CD4-positive, CD25-positive, alpha-beta regulatory T cell (primary cell): ENCODE results near the gene HINT2. TPM values are rescaled to one million over a fixed set of nuclear protein-coding genes. Genes with fewer than 3 reads are reported as not detected.

Experiments used
- ATAC-seq, 2 donors: fragments of 150-1000 bp; cut with Tn5 transposase; one replicate each; pipeline ENCODE4 v1.10.0; 2021; ENCODE audit warnings: low read depth in 2 of 2, moderate number of reproducible peaks in 2 of 2, moderate library complexity in 1 of 2
- DNase-seq, 3 donors: peaks; one replicate each; pipeline versions ENCODE4 v3.0.0 to v3.0.0-alpha.2; 2012 to 2022; ENCODE audit warnings: mixed read lengths in 1 of 3
- H3K27ac ChIP-seq: one replicate; pipeline ENCODE4 v1.7.0; 2013; ENCODE audit warnings: mild to moderate bottlenecking, low read length; ENCODE audit not compliant: insufficient read depth, poor library complexity, severe bottlenecking
- H3K27me3 ChIP-seq: one replicate; pipeline ENCODE4 v1.7.0; 2013; ENCODE audit warnings: low read length; ENCODE audit not compliant: control insufficient read depth, insufficient read depth
- H3K36me3 ChIP-seq: one replicate; pipeline ENCODE4 v1.7.0; 2013; ENCODE audit warnings: mild to moderate bottlenecking, low read length, moderate library complexity; ENCODE audit not compliant: control insufficient read depth, insufficient read depth
- H3K4me1 ChIP-seq: 2 replicates; pipeline ENCODE4 v1.7.0; 2013; ENCODE audit warnings: mild to moderate bottlenecking, low read length; ENCODE audit not compliant: insufficient read depth, control insufficient read depth, poor library complexity, severe bottlenecking
- H3K4me3 ChIP-seq: one replicate; pipeline ENCODE4 v1.7.0; 2013; ENCODE audit warnings: low read depth, mild to moderate bottlenecking, low read length, moderate library complexity
- H3K9me3 ChIP-seq, 2 experiments: 1 replicate in 1 of 2; 2 replicates in 1 of 2; pipeline ENCODE4 v1.7.0; 2013; ENCODE audit warnings: low read length in 2 of 2, mild to moderate bottlenecking in 1 of 2, moderate library complexity in 1 of 2; ENCODE audit not compliant: control insufficient read depth in 2 of 2
- H3K27ac Mint-ChIP-seq, 3 donors: one replicate each; pipeline ENCODE4 v1.8.0; 2020 to 2022; ENCODE audit warnings: mild to moderate bottlenecking in 3 of 3, mixed read lengths in 3 of 3, moderate library complexity in 2 of 3
- H3K27me3 Mint-ChIP-seq: one replicate; pipeline ENCODE4 v1.8.0; 2022; ENCODE audit warnings: mild to moderate bottlenecking, mixed read lengths
- H3K36me3 Mint-ChIP-seq: one replicate; pipeline ENCODE4 v1.8.0; 2020; ENCODE audit warnings: mixed read lengths
- H3K4me1 Mint-ChIP-seq, 4 donors: one replicate each; pipeline ENCODE4 v1.8.0; 2020 to 2022; ENCODE audit warnings: mixed read lengths in 4 of 4, mild to moderate bottlenecking in 1 of 4
- H3K4me3 Mint-ChIP-seq, 4 donors: one replicate each; pipeline ENCODE4 v1.8.0; 2020 to 2022; ENCODE audit warnings: mild to moderate bottlenecking in 4 of 4, mixed read lengths in 4 of 4, moderate library complexity in 3 of 4
- H3K9me3 Mint-ChIP-seq, 7 donors: one replicate each; pipeline ENCODE4 v1.8.0; 2020 to 2022; ENCODE audit warnings: mixed read lengths in 7 of 7, mild to moderate bottlenecking in 3 of 7, moderate library complexity in 2 of 7
- polyA plus RNA-seq, 4 donors: library from polyadenylated mRNA; unstranded; fragments of 300-500 nt; fragmentation: Illumina TruSeq; gene quantifications; one replicate each; pipeline ENCODE4 v1.2.3, GENCODE V29; 2021
- total RNA-seq: library from RNA; stranded (reverse); gene quantifications from one replicate; pipeline ENCODE4 v1.2.3, GENCODE V29; 2022

The HINT2 gene
- total and polyA plus RNA-seq, 5 donors from 2014 or later, result 21.7 to 105 (median 77.4) TPM

GRCh38 chr9:35816708-35817107 lies 1.9 kb upstream of the HINT2 start:
- ATAC-seq, result no peak
- Mint-ChIP-seq H3K27ac (no peak overlapping the region), H3K4me3 (peak overlapping the region in 3 of 4 donors; percentile 93 to 97 (median 96)), H3K27me3 (peaks cover 11% of the 10 kb centered on the region), H3K36me3 (no peaks in the 10 kb centered on the region), H3K4me1 (peaks cover 17 to 37% (median 28%) of the 10 kb centered on the region in 4 donors), H3K9me3 (peaks cover 0 to 2% (median 0%) of the 10 kb centered on the region in 7 donors)
- H3K27me3 ChIP-seq, result peaks cover 3% of the 10 kb centered on the region
- H3K9me3 ChIP-seq, result no peaks in the 10 kb centered on the region
- no peak overlapping the region for H3K27ac ChIP-seq
- H3K36me3 ChIP-seq, result no peaks in the 10 kb centered on the region
- peaks cover 23% of the 10 kb centered on the region for H3K4me1 ChIP-seq
- H3K4me3 ChIP-seq, result no peak overlapping the region
- DNase-seq, result no peak

- peaks cover 2% of the 10 kb centered on the region for H3K36me3 Mint-ChIP-seq
- H3K36me3 ChIP-seq, result no peaks in the 10 kb centered on the region
- no peaks in the 10 kb centered on the region for H3K9me3 ChIP-seq
- peak overlapping the region; percentile 76 for H3K4me3 ChIP-seq
- peaks cover 32% of the 10 kb centered on the region for H3K4me1 ChIP-seq
- DNase-seq, result peak in 2 of 3 donors; percentile 26 to 68
- H3K27ac Mint-ChIP-seq, result peak overlapping the region; percentile 15 to 93 (median 87)
- peaks cover 0 to 2% (median 0%) of the 10 kb centered on the region in 7 donors for H3K9me3 Mint-ChIP-seq
- peaks cover 11% of the 10 kb centered on the region for H3K27me3 Mint-ChIP-seq
- peaks cover 3% of the 10 kb centered on the region for H3K27me3 ChIP-seq
- H3K4me3 Mint-ChIP-seq, result peak overlapping the region; percentile 93 to 97 (median 95)
- no peak for ATAC-seq
- H3K4me1 Mint-ChIP-seq, result peaks cover 17 to 46% (median 29%) of the 10 kb centered on the region in 4 donors
- peak overlapping the region; percentile 81 for H3K27ac ChIP-seq
These were observed 569 bp downstream of the HINT2 start for GRCh38 chr9:35814106-35814840.

- no peak overlapping the region for H3K27ac ChIP-seq
- peaks cover 5% of the 10 kb centered on the region for H3K36me3 ChIP-seq
- H3K27ac Mint-ChIP-seq, result peak overlapping the region in 2 of 3 donors; percentile 62 to 97
- peak overlapping the region; percentile 94 to 97 (median 96) for H3K4me3 Mint-ChIP-seq
- peaks cover 3% of the 10 kb centered on the region for H3K27me3 ChIP-seq
- H3K4me1 ChIP-seq, result peaks cover 32% of the 10 kb centered on the region
- peaks cover 2% of the 10 kb centered on the region for H3K36me3 Mint-ChIP-seq
- H3K4me3 ChIP-seq, result peak overlapping the region; percentile 76
- H3K27me3 Mint-ChIP-seq, result peaks cover 11% of the 10 kb centered on the region
- DNase-seq, result no peak
- no peaks in the 10 kb centered on the region for H3K9me3 ChIP-seq
- H3K4me1 Mint-ChIP-seq, result peaks cover 17 to 46% (median 29%) of the 10 kb centered on the region in 4 donors
- ATAC-seq, result no peak
- peaks cover 0 to 2% (median 0%) of the 10 kb centered on the region in 7 donors for H3K9me3 Mint-ChIP-seq
These were observed 1.3 kb downstream of the HINT2 start for GRCh38 chr9:35813434-35814105.

GRCh38 chr9:35812025-35812602 lies 2.7 kb downstream of the HINT2 start, which contains the start of gene SPAG8:
SPAG8 (minus strand) TSS chr9:35812262; CDS start chr9:35812147, 115 bp downstream.
- Mint-ChIP-seq H3K4me3 (peak within 1 kb of the TSS; percentile 91 to 97 (median 94)), H3K27me3 (peaks cover 11% of the 10 kb centered on the region), H3K27ac (peak within 1 kb of the TSS; percentile 89 to 97 (median 96)), H3K36me3 (peaks cover 8% of the 10 kb centered on the region), H3K9me3 (no peaks in the 10 kb centered on the region), H3K4me1 (peaks cover 17 to 46% (median 29%) of the 10 kb centered on the region in 4 donors)
- Histone ChIP-seq H3K9me3 (no peaks in the 10 kb centered on the region), H3K4me3 (peak within 1 kb of the TSS; percentile 84), H3K27me3 (no peaks in the 10 kb centered on the region), H3K27ac (peak within 1 kb of the TSS; percentile 83), H3K36me3 (peaks cover 9% of the 10 kb centered on the region), H3K4me1 (peaks cover 32% of the 10 kb centered on the region)
- DNase-seq, result peak; percentile 95 to 98 (median 96)
- peak; percentile 72 to 74 for ATAC-seq

GRCh38 chr9:35811381-35812024 lies 3.3 kb downstream of the HINT2 start:
- peaks cover 11% of the 10 kb centered on the region for H3K27me3 Mint-ChIP-seq
- peak overlapping the region; percentile 83 for H3K27ac ChIP-seq
- H3K27ac Mint-ChIP-seq, result peak overlapping the region; percentile 89 to 97 (median 96)
- H3K36me3 ChIP-seq, result peaks cover 12% of the 10 kb centered on the region
- H3K4me1 ChIP-seq, result peaks cover 32% of the 10 kb centered on the region
- ATAC-seq (no peak), DNase-seq (no peak)
- no peaks in the 10 kb centered on the region for H3K9me3 ChIP-seq
- peak overlapping the region; percentile 91 to 97 (median 94) for H3K4me3 Mint-ChIP-seq
- no peaks in the 10 kb centered on the region for H3K9me3 Mint-ChIP-seq
- H3K4me3 ChIP-seq, result peak overlapping the region; percentile 84
- no peaks in the 10 kb centered on the region for H3K27me3 ChIP-seq
- peaks cover 12% of the 10 kb centered on the region for H3K36me3 Mint-ChIP-seq
- H3K4me1 Mint-ChIP-seq, result peaks cover 17 to 46% (median 29%) of the 10 kb centered on the region in 4 donors

- no peaks in the 10 kb centered on the region for H3K9me3 Mint-ChIP-seq
- Histone ChIP-seq H3K4me1 (peaks cover 32% of the 10 kb centered on the region), H3K4me3 (no peak overlapping the region), H3K27ac (no peak overlapping the region), H3K36me3 (peaks cover 22% of the 10 kb centered on the region), H3K9me3 (no peaks in the 10 kb centered on the region), H3K27me3 (no peaks in the 10 kb centered on the region)
- H3K27ac Mint-ChIP-seq, result peak overlapping the region in 1 of 3 donors; percentile 31
- peaks cover 25% of the 10 kb centered on the region for H3K36me3 Mint-ChIP-seq
- peaks cover 13 to 40% (median 24%) of the 10 kb centered on the region in 4 donors for H3K4me1 Mint-ChIP-seq
- DNase-seq (no peak), ATAC-seq (no peak)
- H3K4me3 Mint-ChIP-seq, result no peak overlapping the region
- peaks cover 5% of the 10 kb centered on the region for H3K27me3 Mint-ChIP-seq
These were observed 4.7 kb downstream of the HINT2 start for GRCh38 chr9:35810122-35810521.

GRCh38 chr9:35808433-35808832 lies 6.4 kb downstream of the HINT2 start:
- Mint-ChIP-seq H3K4me1 (peaks cover 9 to 26% (median 15%) of the 10 kb centered on the region in 4 donors), H3K9me3 (no peaks in the 10 kb centered on the region), H3K27me3 (peaks cover 5% of the 10 kb centered on the region), H3K27ac (peak overlapping the region in 1 of 3 donors; percentile 6), H3K4me3 (no peak overlapping the region), H3K36me3 (peaks cover 27% of the 10 kb centered on the region)
- no peak overlapping the region for H3K27ac ChIP-seq
- DNase-seq, result no peak
- no peaks in the 10 kb centered on the region for H3K27me3 ChIP-seq
- no peak for ATAC-seq
- no peak overlapping the region for H3K4me3 ChIP-seq
- H3K4me1 ChIP-seq, result peaks cover 19% of the 10 kb centered on the region
- H3K36me3 ChIP-seq, result peaks cover 22% of the 10 kb centered on the region
- H3K9me3 ChIP-seq, result no peaks in the 10 kb centered on the region
